ENCODE measurements around the gene PARP4.
"Not testable (repeated sequence)": the region's sequence is repeated elsewhere in the genome, so short reads cannot be mapped to it uniquely, and the experiment has no call there.

Gene PARP4

GRCh38 chr13:24503379-24503696 lies 9.2 kb downstream of the PARP4 start:
- TF ChIP-seq CTCF (IDR thresholded peaks at IDR 0.05; ENCODE audit: low read depth, low read length, missing control alignments), result no peak
- in situ Hi-C loops (cut with HindIII; ENCODE audit: low sequenced_read_pairs), result no loop called here
- H3K4me3 ChIP-seq (ENCODE audit: low read depth, low read length), result no peak overlapping the region
- DNase-seq (ENCODE audit: low read depth), result no peak

- TF ChIP-seq CTCF (IDR thresholded peaks at IDR 0.05; ENCODE audit: low read depth, low read length, missing control alignments), result no peak
- in situ Hi-C loops (cut with HindIII; ENCODE audit: low sequenced_read_pairs), result no loop called here
- DNase-seq (ENCODE audit: low read depth), result no peak
- no peak overlapping the region for H3K4me3 ChIP-seq (ENCODE audit: low read depth, low read length)
These were observed 9.8 kb downstream of the PARP4 start for GRCh38 chr13:24502533-24503378.

- no peak for DNase-seq (ENCODE audit: low read depth)
- in situ Hi-C loops (cut with HindIII; ENCODE audit: low sequenced_read_pairs), result no loop called here
- TF ChIP-seq CTCF (IDR thresholded peaks at IDR 0.05; ENCODE audit: low read depth, low read length, missing control alignments), result no peak
- H3K4me3 ChIP-seq (ENCODE audit: low read depth, low read length), result no peak overlapping the region
These were observed 11.6 kb downstream of the PARP4 start for GRCh38 chr13:24500977-24501376.

GRCh38 chr13:24497742-24498141 lies 14.8 kb downstream of the PARP4 start:
- H3K4me3 ChIP-seq (ENCODE audit: low read depth, low read length), result no peak overlapping the region
- no peak for TF ChIP-seq CTCF (IDR thresholded peaks at IDR 0.05; ENCODE audit: low read depth, low read length, missing control alignments)
- in situ Hi-C loops (cut with HindIII; ENCODE audit: low sequenced_read_pairs), result no loop called here
- no peak for DNase-seq (ENCODE audit: low read depth)

- DNase-seq (ENCODE audit: low read depth); in situ Hi-C loops (cut with HindIII; ENCODE audit: low sequenced_read_pairs); H3K4me3 ChIP-seq (ENCODE audit: low read depth, low read length): not testable (repeated sequence)
These were observed 16.3 kb downstream of the PARP4 start for GRCh38 chr13:24496295-24496694.

GRCh38 chr13:24495151-24495729 lies 17.3 kb downstream of the PARP4 start:
- TF ChIP-seq CTCF (IDR thresholded peaks at IDR 0.05; ENCODE audit: low read depth, low read length, missing control alignments), result no peak
- DNase-seq (ENCODE audit: low read depth), result no peak
- in situ Hi-C loops (cut with HindIII; ENCODE audit: low sequenced_read_pairs), result no loop called here
- H3K4me3 ChIP-seq (ENCODE audit: low read depth, low read length), result no peak overlapping the region

- in situ Hi-C loops (cut with HindIII; ENCODE audit: low sequenced_read_pairs), result no loop called here
- TF ChIP-seq CTCF (IDR thresholded peaks at IDR 0.05; ENCODE audit: low read depth, low read length, missing control alignments), result no peak
- no peak for DNase-seq (ENCODE audit: low read depth)
- no peak overlapping the region for H3K4me3 ChIP-seq (ENCODE audit: low read depth, low read length)
These were observed 19.2 kb downstream of the PARP4 start for GRCh38 chr13:24493356-24493755.
